Forelimb muscle (tissue), 1 donor: ENCODE results near the gene HDLBP. TPM values are rescaled to one million over a fixed set of nuclear protein-coding genes. Genes with fewer than 3 reads are reported as not detected.
"Not testable (repeated sequence)": the region's sequence is repeated elsewhere in the genome, so short reads cannot be mapped to it uniquely, and the experiment has no call there.

Source experiments
- DNase-seq: peaks from one replicate; pipeline ENCODE4 v3.0.0-alpha.2; 2013; ENCODE audit warnings: low read depth
- polyA plus RNA-seq: library from polyadenylated mRNA; unstranded; fragments of 120-200 nt; gene quantifications from one replicate; pipeline ENCODE4 v1.2.1, GENCODE V29; 2013; ENCODE audit not compliant: insufficient read length

The HDLBP gene
- polyA plus RNA-seq, 1 donor = 339 TPM

DNA sequence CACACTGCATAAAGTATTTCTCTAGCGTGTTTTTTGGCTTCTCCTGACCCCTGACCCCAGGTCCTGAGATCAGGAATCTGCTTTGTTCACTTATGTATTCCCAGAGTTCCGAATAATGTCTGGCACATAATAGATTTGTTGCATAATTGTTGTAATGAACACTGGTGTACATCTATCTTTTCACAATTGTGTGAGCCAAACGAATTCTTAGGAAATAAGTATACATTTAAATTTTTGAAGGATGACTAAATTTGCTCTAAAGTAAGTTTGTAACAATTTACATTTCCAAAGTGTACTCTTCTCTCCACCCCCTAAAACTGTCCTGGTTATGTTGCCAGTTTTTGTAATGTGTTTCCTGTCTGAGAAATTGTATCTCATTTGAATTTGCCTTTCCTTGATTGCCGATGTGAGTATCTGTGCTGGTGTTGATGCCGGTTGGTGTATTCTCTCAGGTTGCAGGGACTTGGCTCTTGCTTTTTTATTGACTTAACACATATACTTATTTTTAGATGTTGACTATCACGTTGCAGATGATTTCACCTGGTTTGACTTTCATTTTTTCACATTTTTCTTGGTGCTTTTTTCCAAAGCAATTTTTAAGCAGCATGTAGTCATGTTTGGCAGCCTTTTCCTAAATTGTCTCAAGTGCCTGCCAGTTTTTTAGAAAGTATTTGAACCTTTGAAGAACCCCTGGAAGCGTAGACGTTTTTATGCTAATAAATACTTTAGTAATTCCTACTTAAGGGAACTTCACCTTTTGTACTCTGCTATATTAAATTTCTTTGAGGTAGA lies 24.6 kb upstream of the HDLBP start:
- DNase-seq = no peak

DNA sequence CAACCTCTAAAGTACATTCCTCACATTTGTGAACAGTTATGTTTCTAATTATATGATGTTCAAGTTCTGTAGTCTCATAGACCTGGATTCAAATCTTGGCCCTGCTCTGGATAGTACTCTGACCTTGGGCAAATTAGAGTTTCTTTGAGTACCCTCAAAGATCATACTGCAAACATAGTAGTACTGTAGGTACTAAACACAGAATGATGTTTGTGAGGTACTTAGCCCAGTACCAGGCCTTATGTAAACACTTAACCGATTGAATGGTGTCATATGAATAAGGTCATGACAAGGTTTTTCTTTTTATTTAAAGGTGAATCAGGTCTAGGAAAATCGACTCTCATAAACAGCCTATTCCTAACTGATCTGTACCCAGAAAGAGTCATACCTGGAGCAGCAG lies 19.3 kb upstream of the HDLBP start:
- no peak for DNase-seq

DNA sequence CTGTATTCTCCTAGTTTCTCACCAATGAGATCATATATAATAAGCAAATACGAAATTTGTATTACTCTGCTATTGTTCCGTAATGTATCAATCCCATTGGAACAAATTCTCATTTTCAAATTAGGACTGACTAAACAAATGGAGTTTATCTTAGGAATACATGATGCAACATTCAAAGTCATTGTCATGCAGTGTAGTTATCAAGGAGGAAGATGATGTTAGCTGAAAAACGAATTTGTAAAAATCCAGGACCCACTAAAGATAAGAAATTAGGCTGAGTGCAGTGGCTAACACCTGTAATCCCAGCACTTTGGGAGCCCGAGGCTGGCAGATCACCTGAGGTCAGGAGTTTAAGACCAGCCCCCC lies 15.1 kb upstream of the HDLBP start:
- DNase-seq = no peak

DNA sequence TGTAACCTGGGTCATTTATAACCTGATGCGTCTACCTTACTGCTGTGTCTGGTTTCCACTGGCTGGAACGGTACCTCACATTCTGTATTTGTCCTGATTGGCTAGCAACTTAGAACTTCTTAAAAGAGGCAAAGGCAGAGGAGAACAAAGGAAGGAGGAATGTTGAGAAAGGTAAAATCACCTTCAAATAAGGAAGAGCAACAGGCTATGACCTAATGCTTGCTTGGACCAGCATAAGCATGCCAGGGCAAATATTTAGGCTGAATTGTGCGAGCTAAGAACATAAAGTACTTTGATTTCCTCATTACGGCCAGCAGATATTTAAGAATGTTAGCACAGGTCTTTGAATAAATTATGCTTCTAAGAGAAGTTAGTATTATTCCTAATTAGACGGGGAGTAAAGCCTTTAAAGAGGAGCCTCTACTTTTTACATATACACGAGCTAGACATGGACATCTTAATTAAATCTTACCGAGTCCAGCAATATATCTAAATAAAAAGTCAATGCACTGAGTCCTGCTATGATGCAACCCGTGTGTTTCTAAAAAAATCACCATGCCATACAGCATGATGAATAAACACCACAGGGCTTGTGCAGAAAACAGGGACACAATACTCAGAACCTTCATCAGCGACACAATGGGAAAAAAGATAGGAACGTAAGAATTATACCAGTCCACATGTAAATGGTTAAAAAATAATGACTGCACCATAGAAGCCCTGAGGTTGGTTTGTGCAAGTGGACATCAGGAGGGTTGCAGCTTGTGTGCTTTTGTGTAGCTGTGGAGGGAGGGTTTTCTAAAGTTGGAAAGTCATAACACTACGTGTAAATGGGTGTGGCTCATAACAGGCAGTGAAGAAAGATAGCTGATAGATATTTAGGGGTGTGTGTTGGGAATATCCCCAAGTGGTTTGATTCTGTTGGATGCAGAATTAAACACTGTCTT lies 14.5 kb upstream of the HDLBP start:
- DNase-seq = no peak

DNA sequence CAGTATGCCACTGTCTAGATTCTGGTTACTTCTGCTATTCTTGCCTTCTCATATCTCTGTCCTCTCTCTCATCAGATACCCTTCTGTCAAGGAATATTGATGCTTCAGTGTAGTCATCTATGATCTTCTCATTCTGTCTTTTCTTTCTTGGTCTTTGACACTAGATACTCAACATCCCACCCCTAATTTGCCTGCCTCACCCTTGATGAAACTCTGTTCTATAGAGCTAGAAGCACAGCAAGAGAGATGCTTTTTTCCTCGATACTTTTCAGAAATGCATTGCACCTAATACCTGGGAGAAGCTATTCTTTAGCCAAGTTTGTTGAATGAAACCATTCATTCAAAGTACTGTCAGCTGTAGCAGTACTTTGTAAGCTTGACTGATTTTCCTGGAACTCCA lies 9.8 kb upstream of the HDLBP start:
- no peak for DNase-seq

DNA sequence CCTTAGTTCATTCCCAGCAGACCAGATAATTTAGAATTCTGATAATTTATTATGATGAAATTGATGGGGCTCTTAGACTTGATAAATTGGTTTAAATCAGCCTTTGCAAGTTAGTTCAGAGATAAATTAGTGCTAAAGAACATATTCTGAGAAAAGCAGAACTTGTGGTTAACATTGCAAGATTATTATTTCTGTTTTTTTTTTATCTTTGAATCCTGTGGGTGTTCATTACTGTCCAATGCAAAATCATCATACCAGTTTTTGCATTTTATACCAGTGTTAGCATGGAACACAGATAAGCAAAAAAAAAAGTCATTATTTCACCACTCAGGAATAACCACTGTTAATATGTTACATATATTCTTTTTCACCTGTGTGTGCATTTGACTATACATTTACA lies 9.3 kb upstream of the HDLBP start:
- no peak for DNase-seq

DNA sequence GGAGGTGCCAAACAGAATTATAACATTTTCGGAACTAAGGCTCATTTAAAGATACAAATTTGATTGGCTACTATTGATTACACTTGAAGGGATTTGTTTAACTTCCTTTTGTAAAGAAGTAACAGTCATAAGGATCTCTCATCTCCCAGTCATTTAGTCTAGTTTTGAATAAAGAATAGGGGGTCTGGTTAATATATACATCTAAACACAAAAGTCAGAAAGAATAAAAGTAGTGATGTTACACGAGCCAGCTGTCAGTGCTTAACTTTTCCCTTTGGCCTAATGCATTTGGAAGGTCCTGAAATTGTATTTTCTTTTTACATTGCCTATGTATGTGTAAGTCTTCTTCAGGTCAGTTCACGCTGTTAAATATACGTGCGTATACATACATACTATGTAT lies 8.3 kb upstream of the HDLBP start:
- DNase-seq = no peak

DNA sequence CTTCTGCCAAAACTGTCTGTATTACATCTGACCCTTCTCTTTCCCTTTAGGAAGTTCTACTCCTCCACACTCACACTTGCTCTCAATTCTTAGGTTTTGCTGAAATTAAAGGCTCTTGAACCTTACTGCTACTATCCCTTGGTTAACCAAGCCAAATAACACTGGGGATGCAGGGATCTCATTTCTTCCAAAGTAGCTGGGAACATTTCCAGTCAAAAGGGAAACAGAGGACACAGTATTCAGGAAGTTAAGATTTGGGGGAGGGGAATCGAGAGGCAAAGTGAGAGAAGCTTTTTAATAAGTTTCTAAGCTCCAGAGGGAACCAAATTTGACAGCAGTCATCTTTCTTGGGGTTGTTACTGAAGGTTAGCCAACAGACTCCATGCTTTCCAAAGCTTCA lies 6.4 kb upstream of the HDLBP start:
- peak; percentile 43 for DNase-seq

DNA sequence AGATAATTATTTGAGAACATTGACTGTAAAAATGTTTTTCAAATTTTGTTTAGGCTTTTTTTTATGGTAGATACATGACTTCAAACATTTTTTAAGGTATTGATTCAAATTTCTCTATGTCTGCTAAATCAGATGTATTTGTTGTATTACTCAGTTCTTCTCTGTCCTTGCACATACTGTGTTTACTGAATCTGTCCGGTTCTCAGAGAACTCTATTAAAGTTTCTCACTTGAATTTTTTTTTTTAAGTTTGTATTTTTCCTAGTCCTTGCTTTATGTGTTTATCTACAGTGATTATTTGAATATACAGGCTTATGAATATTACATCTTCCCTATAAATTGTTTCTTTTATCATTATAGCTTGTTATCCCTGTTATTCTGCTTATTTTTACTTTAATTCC lies 5.6 kb upstream of the HDLBP start:
- no peak for DNase-seq

DNA sequence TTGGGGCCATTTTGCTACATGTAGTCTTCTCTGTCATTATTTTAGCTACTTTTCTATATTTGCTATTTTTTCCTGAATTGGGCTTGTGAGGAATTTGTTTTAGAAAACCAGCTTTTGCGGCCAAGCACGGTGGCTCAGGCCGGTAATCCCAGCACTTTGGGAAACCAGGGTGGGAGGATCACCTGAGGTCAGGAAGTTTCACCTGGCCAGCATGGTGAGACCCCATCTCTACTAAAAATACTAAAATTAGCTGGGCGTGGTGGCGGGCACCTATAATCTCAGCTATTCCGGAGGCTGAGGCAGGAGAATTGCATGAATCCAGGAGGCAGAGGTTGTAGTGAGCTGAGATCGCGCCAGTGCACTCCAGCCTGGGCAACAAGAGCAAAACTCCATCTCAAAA lies 4.9 kb upstream of the HDLBP start:
- no peak for DNase-seq

DNA sequence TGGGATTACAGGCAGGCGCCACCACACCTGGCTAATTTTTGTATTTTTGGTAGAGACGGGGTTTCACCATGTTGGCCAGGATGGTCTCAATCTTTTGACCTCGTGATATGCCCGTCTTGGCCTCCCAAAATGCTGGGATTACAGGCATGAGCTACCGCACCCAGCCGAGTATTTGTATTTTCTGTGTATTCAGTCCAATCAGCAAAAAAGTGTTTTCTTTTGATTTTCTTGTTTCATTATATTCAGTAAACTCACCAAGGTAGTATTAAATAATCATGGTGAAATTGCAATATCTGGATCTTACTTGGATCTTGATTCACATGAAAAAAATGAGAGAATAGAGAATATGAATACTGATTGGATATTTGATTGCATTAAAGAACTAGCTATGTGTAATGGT lies 3.4 kb upstream of the HDLBP start:
- DNase-seq = not testable (repeated sequence)

DNA sequence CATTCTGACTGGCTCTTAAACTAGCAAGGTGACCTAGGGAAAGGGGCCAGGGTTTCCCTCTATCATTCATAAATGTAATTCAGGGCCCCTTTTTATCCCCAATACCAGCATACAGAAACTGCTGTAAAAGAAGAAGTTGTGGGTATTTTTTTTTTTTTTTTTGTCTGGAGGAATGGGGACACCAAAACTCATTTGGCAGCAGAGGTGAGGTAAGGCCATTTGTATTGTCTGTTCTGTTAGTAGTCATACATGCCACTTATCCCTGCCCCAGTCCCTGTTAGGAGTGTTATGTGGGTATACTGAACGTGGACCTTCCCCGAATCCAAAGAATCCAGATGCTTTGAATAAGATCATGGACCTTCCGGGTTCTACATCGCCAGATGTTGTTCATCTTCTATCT lies 1.9 kb upstream of the HDLBP start:
- no peak for DNase-seq

DNA sequence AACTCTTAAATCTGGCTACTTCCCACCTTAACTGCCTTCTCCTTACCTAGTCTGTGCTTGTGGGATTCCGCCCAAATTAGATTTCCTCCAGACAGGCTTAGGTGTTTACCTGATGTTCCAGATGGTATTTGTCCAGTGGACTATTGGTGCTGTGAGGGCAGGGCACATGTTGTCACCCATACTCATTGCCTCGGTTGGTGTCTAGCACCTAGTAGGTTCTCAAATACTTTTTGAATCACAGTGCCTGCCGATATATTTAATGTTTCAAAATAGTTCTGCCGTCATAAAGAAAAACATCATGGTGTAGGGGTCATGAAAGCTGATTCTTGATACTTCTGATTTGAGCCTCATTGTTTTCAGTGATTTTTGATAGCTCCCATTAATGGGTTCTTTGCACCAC lies 1.4 kb upstream of the HDLBP start:
- DNase-seq = no peak

DNA sequence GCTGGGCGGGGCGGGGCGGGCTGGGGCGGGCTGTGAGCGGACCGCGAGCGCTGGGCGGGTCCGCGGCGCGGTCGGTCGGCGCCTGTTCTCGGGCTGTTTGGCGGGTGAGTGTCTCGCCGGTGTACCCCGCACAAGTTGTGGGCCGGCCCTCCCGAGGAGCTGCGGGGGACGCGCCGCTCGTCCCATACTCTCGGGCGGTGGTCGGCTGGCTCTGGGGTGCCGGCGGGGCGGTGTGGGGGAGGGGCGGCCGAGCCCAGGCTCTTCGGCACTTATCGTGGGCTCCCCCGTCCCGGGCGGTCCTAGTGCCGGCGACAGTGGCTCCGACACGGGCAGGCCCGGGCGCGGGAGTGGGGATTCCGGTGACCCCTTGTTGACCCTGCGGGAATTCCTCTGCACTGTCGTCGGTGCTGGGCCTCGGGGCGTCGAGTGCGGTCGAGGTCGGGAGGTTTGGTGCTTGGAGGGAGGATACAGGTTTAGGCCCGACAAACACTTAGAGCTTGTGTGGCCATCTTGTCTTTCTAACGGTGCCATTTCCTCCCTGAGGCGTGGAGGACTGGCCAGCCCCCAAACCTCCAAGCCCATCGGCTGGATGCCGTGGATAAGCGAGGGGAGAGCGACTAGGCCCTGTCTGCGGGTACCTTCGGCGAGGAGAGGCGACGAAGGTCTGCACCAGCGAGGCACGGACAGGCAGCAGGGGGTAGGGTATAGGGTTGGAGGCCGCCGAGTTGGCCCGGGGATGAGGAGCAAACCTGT lies 583 bp upstream of the HDLBP start, which contains the start of gene SEPTIN2:
Gene SEPTIN2, plus strand, starts transcription at position 47 of the 753 bp plus-strand sequence. CDS start 8,308 bp downstream, outside the sequence.
- no peak for DNase-seq

DNA sequence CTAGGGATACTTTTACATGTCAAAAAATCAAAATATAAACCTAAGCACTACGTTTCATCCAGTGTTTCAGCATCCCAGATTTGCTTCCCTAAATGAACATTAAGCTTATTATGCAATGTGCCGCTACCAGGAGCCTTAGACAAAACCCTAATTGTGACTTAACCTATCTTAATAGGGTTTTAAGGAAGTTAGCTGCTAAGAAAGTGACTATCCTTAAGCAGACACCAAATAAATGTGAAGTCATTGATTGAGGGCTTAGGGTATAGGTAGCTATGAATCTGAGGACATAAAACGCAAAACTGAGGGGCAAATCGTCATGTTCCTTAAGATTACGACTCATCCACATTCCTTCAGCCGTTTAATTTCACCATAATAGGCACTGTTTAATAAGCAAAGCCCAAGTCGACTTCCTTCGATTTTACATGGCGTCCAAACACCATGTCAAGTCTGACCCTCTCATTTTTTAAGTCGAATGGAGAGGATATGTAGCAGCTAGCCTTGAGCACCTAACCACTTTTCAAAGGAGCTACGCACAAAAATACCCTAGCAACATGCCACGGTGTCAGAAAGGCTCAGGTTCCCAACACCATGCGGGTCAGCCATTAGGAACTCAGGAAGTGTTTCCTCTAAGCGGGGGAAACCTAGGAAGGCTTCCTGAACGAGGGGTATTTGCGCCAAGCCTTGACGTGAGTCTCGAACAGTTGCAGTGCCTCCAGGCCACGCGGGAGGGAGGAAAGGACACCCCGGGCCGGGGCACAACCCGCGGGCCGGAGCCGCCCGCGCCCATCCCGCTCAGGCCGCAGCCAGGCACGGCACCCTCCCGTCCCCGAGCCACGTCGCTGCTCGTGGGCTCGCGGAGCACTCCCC lies 1.0 kb downstream of the HDLBP start:
- DNase-seq = no peak

DNA sequence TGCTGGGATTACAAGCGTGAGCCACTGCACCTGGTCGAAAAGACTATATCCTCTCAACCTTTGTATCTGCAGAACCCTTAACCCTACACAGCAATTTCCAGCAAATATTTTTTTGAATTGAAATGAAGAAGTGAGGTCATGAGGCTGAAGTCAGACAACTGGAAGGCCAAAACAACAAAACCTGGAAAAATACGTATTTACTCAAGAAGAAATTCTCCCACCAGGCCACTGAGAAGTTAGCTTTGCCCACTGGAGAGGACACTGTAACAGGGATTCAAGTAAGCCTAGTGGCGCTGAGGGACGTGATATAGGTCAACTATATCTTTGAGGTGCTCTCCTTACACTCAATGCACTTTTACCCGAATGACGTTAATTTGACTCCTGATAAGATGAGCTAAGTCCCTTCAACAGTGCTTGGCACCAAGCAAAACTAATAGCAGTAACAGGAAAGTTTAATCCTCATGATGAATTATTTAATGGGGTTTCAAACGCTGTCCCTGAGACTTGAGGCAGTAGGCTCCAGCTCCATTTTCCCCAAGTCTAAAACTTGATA lies 1.9 kb downstream of the HDLBP start:
- DNase-seq = no peak

DNA sequence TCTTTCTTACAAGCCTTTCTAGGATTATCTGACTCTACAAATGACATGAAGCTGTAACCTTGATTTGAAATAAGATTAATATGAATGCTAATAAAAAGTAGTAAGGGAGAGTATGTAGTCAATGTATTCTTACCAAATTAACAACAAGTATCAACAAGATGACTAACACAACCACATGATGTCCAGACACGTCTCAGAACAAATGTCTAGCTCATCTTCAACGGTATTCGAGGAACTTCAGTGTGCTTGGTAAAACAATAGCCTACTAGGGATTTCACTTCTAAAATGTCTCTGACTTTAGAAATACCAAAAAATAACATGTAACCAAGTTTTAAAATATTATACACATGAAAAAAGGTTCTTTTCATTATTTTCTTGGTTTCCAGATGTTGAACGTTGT lies 3.4 kb downstream of the HDLBP start:
- no peak for DNase-seq

DNA sequence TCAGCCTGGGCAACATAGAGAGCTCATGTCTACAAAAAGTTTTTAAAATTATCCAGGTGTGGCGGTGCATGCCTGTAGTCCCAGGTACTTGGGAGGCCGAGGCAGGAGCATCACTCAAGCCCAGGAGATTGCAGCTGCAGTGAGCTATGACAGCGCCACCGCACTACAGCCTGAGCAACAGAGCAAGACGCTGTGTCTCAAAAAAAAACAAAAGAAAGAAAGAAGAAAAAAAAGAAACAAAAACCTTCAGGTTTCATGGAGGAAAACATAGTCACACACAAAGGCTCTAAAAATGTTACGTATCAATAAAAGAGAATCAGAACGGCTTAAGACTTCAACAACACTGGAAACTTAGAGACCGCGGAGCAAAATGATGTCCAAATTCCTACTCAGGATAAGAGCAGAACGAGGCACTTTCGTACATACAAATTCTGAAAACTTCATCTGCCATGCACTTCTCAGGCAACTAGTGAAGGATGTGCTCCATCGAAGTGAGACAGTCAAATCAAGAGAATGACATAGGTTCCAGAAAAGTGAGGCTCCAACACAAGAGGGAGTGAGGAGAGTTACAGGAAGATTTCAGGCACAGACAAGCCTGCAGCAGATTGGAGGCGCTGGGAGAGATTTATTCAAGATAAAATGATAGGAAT lies 4.4 kb downstream of the HDLBP start:
- no peak for DNase-seq

DNA sequence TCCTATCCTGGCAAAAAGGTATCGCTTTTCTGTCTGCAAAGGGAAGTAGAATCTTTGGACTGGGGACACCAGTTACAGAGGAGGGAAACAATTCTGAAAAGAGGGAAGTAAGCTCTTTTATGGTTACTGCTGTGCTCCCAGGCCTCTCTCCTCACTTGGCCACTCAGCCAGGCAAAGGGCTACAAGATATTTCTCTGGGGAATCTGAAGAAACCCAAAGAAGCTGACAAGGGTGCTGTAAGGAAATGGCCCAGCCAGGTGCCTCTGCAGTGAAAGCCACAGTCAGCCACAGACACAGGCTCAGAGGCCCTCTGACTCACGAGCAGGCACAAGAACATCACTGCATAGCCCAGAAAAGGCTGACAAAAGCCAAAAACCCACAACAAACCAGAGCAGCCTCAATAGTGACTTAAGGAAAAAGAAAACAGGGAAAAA lies 5.8 kb downstream of the HDLBP start:
- no peak for DNase-seq

DNA sequence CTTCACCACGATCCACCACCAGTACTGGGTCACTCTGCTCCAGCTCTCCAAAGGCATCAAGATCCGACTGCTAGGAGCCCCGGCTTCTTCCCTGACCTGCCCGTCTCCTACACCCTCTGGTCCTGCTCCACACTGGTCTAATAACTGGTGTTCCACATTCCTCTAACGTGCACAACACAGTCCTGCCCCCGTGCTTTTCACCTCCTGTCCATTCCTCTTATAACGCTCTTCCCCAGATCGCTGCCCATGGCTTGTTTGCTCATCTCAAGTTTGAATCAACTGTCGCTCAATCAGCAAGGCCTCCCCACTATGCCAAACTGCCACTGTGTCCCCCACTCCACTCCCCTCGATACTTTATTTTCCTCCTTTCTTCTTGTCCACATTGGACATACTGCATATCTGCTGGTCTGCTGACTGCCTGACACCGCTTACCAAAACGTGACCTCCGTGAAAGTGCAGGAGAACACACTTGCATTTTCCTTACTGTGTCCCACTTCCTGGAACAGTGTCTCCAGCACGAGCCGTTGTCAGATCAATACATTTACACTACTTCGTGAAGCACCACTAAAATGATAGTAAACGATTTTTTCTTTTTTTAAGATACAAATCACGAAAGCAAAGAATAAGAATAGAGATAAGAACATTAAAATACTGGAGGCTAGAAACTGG lies 6.5 kb downstream of the HDLBP start:
- DNase-seq = no peak
